ENCODE data around the gene GPATCH8. TPM values are rescaled to one million over a fixed set of nuclear protein-coding genes. Genes with fewer than 3 reads are reported as not detected.

The GPATCH8 gene
- 10 to 100 TPM; 31.3 to 63.9 (median 43.4) TPM for total RNA-seq

DNA sequence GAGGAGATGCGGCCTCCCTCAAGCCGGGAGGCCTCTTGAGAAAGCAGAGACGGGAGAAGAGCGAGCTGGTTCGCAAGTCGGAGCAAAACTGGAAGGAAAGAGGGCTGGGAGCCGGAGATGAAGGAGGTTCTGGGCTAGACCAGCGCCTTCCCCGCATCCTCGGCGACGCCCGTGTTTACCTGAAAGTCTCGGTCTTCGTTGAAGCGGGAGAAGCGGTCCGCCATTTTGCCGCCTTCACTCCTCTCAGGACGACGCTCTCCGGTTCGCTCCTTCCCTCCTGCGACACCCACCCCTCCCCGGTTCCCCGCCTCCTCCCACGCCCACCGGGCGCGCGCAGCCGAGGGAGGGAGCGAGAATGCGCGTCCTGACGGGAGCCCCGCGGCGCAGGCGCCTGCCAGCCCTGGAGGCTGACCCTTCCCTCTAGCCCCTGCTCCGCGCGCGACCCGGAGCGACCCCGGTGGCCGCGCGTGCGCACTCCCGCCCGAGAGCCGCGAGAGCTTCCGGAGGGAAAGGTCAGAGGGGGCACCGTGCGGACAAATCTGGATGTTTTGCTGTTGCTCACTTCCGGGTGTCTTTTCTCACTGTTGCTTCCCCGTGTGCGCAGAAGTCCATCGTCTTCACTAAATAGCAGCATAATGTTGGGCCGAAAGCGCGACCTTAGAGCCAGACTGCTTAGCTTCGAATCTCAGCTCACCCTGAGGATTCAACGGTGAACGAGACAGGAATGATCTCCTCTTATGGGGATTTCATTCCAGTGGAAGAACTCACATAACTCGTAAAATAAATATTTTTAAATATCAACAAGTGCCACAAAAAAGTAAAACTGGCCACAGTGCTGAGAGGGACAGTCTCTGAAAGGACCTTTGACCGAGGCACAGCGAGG lies at the start of gene GPATCH8:
GPATCH8 (minus strand) TSS at position 260 of the 883 bp plus-strand sequence; CDS start at position 224, 36 bp downstream.
- no peaks in the 10 kb centered on the region for H3K36me3 ChIP-seq
- 4% methylated on average over 54 of the region's 71 CpGs for WGBS
- no peaks in the 10 kb centered on the region for H3K27me3 ChIP-seq
- H3K9me3 ChIP-seq = no peaks in the 10 kb centered on the region
- peaks cover 39% of the 10 kb centered on the region for H3K4me1 ChIP-seq
- H3K27ac ChIP-seq = peak within 1 kb of the TSS; percentile 89
- peak; percentile 92 to 95 for DNase-seq (ENCODE audit: low spot score in 2 of 2)
- H3K4me3 ChIP-seq = peak within 1 kb of the TSS; percentile 80
- TF ChIP-seq POLR2A (IDR thresholded peaks at IDR 0.05) = peak in 1 of 2 donors; percentile 61
- peak in 1 of 3 donors; percentile 35 for TF ChIP-seq POLR2AphosphoS5 (IDR thresholded peaks at IDR 0.05)
- TF ChIP-seq, protein P1, sequence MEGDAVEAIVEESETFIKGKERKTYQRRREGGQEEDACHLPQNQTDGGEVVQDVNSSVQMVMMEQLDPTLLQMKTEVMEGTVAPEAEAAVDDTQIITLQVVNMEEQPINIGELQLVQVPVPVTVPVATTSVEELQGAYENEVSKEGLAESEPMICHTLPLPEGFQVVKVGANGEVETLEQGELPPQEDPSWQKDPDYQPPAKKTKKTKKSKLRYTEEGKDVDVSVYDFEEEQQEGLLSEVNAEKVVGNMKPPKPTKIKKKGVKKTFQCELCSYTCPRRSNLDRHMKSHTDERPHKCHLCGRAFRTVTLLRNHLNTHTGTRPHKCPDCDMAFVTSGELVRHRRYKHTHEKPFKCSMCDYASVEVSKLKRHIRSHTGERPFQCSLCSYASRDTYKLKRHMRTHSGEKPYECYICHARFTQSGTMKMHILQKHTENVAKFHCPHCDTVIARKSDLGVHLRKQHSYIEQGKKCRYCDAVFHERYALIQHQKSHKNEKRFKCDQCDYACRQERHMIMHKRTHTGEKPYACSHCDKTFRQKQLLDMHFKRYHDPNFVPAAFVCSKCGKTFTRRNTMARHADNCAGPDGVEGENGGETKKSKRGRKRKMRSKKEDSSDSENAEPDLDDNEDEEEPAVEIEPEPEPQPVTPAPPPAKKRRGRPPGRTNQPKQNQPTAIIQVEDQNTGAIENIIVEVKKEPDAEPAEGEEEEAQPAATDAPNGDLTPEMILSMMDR (IDR thresholded peaks at IDR 0.05) = no peak

DNA sequence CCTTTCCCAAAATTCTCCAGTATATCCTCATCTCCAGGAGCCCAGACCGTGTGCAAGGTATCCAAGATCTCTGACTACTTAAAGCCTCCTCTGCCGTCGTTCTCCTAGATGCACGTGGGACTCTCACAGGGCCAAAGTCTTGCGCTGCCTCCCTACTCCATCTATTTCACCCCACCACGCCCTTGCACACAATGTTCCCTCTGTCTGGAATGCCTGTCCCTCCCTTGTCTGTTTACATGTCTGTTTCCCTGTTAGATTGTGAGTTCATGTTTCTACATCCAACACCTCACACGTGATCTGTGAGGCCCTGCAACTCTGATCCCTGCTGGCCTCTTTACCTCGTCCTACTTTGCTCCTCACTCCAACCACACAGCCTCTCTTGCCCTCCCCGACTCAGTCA lies 49.2 kb upstream of the GPATCH8 start:
- no peak for TF ChIP-seq EP300 (IDR thresholded peaks at IDR 0.05)
- TF ChIP-seq, protein P1 (IDR thresholded peaks at IDR 0.05) = no peak
- TF ChIP-seq POLR2A (IDR thresholded peaks at IDR 0.05) = no peak
- TF ChIP-seq POLR2AphosphoS5 (IDR thresholded peaks at IDR 0.05) = no peak
- no peaks in the 10 kb centered on the region for H3K9me3 ChIP-seq
- peaks cover 13% of the 10 kb centered on the region for H3K4me1 ChIP-seq
- no peaks in the 10 kb centered on the region for H3K36me3 ChIP-seq
- 66% methylated on average over 9 of the region's 9 CpGs for WGBS
- H3K4me3 ChIP-seq = no peak overlapping the region
- no peak for DNase-seq (ENCODE audit: low spot score in 2 of 2)
- no peak overlapping the region for H3K27ac ChIP-seq
- H3K27me3 ChIP-seq = peaks cover 12% of the 10 kb centered on the region

DNA sequence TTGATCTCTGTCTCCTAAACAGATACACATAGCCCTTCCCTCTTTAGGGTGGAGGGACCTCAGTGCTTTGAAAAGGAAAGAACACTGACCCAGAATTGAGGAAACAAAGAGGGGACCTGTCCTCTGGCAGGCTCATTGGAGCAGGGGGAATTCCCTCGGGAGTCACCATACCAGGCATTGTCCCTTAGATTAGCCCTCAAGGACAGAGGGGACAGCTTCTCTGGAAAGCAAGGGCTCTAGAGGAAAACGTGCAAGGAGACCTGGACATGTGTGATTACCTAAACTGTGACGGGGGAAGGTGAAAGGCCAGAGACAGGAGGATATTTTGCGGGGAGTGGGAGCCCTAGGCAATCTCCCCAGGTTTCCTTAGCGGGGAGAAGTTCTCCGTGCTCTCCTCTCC lies 46.5 kb upstream of the GPATCH8 start:
- Histone ChIP-seq H3K9me3 (no peaks in the 10 kb centered on the region), H3K36me3 (no peaks in the 10 kb centered on the region), H3K27me3 (peaks cover 14% of the 10 kb centered on the region), H3K4me1 (peaks cover 3% of the 10 kb centered on the region), H3K4me3 (no peak overlapping the region), H3K27ac (no peak overlapping the region)
- DNase-seq (ENCODE audit: low spot score in 2 of 2) = no peak
- 72% methylated on average over 6 of the region's 6 CpGs for WGBS
- TF ChIP-seq POLR2A (IDR thresholded peaks at IDR 0.05) (no peak), POLR2AphosphoS5 (IDR thresholded peaks at IDR 0.05) (no peak)
- TF ChIP-seq, protein P1 (IDR thresholded peaks at IDR 0.05) = no peak

DNA sequence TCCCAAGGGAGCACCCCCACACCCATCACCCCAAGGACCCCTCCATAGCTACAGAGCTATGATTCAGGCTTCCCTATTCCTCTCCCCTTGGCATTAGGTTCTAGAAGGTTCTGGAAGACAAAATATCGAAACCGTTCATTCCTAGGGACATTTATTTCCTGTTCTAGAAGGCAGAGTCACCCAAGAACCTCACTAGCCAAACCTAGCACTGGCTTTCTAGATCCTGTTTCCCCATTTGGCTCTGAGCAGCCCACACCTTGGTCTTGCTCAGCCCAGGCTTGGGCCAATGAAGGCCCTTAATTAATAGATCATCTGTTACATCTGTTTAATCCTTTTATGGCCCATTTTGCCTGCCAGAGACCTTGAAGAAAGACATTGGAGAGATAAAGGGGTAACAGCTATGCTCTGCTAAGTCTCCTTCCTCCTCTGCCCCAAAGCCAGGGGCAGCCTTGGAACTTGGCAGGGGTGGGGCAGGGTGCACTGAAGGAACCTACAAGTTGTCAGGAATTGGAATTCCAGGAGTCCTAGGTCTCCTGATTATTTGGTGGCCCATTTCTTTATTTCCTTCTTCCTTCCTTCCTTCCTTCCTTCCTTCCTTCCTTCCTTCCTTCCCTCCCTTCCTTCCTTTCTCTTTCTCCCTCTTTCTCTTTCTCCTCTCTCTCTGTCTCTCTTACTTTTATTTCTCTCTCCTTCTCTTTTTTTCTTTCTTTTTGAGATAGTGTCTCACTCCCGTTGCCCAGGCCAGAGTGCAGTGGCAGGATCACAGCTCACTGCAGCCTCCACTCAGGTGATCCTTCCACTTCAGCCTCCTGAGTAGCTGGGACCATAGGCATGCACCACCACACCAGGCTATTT lies 45.4 kb upstream of the GPATCH8 start:
- Histone ChIP-seq H3K9me3 (no peaks in the 10 kb centered on the region), H3K27ac (no peak overlapping the region), H3K27me3 (peaks cover 25% of the 10 kb centered on the region), H3K4me1 (peaks cover 3% of the 10 kb centered on the region), H3K36me3 (no peaks in the 10 kb centered on the region), H3K4me3 (no peak overlapping the region)
- 80% methylated on average over 3 of the region's 3 CpGs for WGBS
- DNase-seq (ENCODE audit: low spot score in 2 of 2) = no peak
- TF ChIP-seq POLR2AphosphoS5 (IDR thresholded peaks at IDR 0.05) (no peak), POLR2A (IDR thresholded peaks at IDR 0.05) (no peak), EP300 (IDR thresholded peaks at IDR 0.05) (no peak)
- TF ChIP-seq, protein P1 (IDR thresholded peaks at IDR 0.05) = no peak
